IMR-90 (cell line): Measurements from ENCODE around the gene SLC16A4. TPM values are rescaled to one million over a fixed set of nuclear protein-coding genes. Genes with fewer than 3 reads are reported as not detected.
"Not testable (repeated sequence)": the region's sequence is repeated elsewhere in the genome, so short reads cannot be mapped to it uniquely, and the experiment has no call there.

Source experiments
- ATAC-seq: fragments of 200-7000 bp; cut with Tn5 transposase; 2 replicates; pipeline ENCODE4 v1.9.1; 2020; ENCODE audit warnings: low read depth, mild to moderate bottlenecking, moderate library complexity
- BruUV-seq: library from RNA; stranded (reverse); fragments of 400-500 nt; replicated peaks from 2 replicates; lab custom pipeline; 2021; lab: Mats Ljungman, UMichigan
- CTCF ChIA-PET: fragments of 300-600 bp; formaldehyde crosslinking; extraction: SDS; loops from one replicate; lab custom pipeline; 2021; ENCODE audit warnings: antibody characterized with exemption; lab: Yijun Ruan, JAX
- POLR2A ChIA-PET: fragments of 300-600 bp; sonication (Branson Sonifier 250); formaldehyde crosslinking; loops from one replicate; lab custom pipeline; 2022; ENCODE audit warnings: antibody characterized with exemption; ENCODE audit not compliant: unreplicated experiment; lab: Charles Lee
- DNase-seq: peaks from one replicate; pipeline ENCODE4 v3.0.0; 2013
- H2AFZ ChIP-seq: replicated peaks from 2 replicates; pipeline ENCODE3; 2013; ENCODE audit warnings: low read length, mild to moderate bottlenecking; ENCODE audit not compliant: poor library complexity
- H2AK5ac ChIP-seq: 2 replicates; pipeline ENCODE4 v1.6.1; 2013; ENCODE audit warnings: low read depth, low read length, inconsistent platforms
- H2AK9ac ChIP-seq: replicated peaks from 2 replicates; pipeline ENCODE3; 2013; ENCODE audit warnings: mild to moderate bottlenecking, low read depth, low read length, moderate library complexity; ENCODE audit not compliant: poor library complexity
- H2BK120ac ChIP-seq: 2 replicates; pipeline ENCODE4 v1.6.1; 2013; ENCODE audit warnings: low read depth, low read length, inconsistent platforms
- H2BK15ac ChIP-seq: 3 replicates; pipeline ENCODE4 v1.6.1; 2013; ENCODE audit warnings: low read depth, low read length, inconsistent platforms
- H2BK20ac ChIP-seq: 2 replicates; pipeline ENCODE4 v1.6.1; 2013; ENCODE audit warnings: low read depth, mild to moderate bottlenecking, inconsistent platforms, low read length, moderate library complexity
- H2BK5ac ChIP-seq: 2 replicates; pipeline ENCODE4 v1.6.1; 2013; ENCODE audit warnings: mild to moderate bottlenecking, low read depth, low read length, inconsistent platforms; ENCODE audit not compliant: poor library complexity, severe bottlenecking
- H3K14ac ChIP-seq: replicated peaks from 2 replicates; pipeline ENCODE4 v1.6.1; 2013; ENCODE audit warnings: low read depth, low read length, inconsistent platforms
- H3K18ac ChIP-seq: 2 replicates; pipeline ENCODE4 v1.6.1; 2013; ENCODE audit warnings: low read depth, low read length, control low read depth
- H3K23ac ChIP-seq: 2 replicates; pipeline ENCODE4 v1.6.1; 2013; ENCODE audit warnings: low read depth, low read length, inconsistent platforms
- H3K27ac ChIP-seq: 2 replicates; pipeline ENCODE4 v1.5.1; 2013; ENCODE audit warnings: mild to moderate bottlenecking, control low read depth, low read length; ENCODE audit not compliant: insufficient read depth
- H3K27me3 ChIP-seq: 2 replicates; pipeline ENCODE4 v1.6.1; 2013; ENCODE audit warnings: low read length; ENCODE audit not compliant: control insufficient read depth, insufficient read depth
- H3K36me3 ChIP-seq: 2 replicates; pipeline ENCODE4 v1.6.1; 2013; ENCODE audit warnings: low read length, mixed read lengths; ENCODE audit not compliant: control insufficient read depth, insufficient read depth
- H3K4ac ChIP-seq: 2 replicates; pipeline ENCODE4 v1.6.1; 2013; ENCODE audit warnings: low read depth, low read length, inconsistent platforms
- H3K4me1 ChIP-seq: 2 replicates; pipeline ENCODE4 v1.6.1; 2013; ENCODE audit warnings: low read length, mixed read lengths; ENCODE audit not compliant: control insufficient read depth, insufficient read depth
- H3K4me2 ChIP-seq: 2 replicates; pipeline ENCODE4 v1.6.1; 2013; ENCODE audit warnings: low read depth, mild to moderate bottlenecking, control low read depth, low read length, moderate library complexity
- H3K4me3 ChIP-seq: 2 replicates; pipeline ENCODE4 v1.5.1; 2013; ENCODE audit warnings: low read depth, mild to moderate bottlenecking, control low read depth, low read length, moderate library complexity; ENCODE audit not compliant: insufficient read depth
- H3K56ac ChIP-seq: 2 replicates; pipeline ENCODE4 v1.6.1; 2013; ENCODE audit warnings: low read length, inconsistent platforms; ENCODE audit not compliant: insufficient read depth; ENCODE audit errors: extremely low read depth
- H3K79me1 ChIP-seq, 2 experiments: 2 replicates each; pipeline ENCODE4 v1.6.1; 2013; ENCODE audit warnings: low read length in 2 of 2, inconsistent platforms in 1 of 2, low read depth in 1 of 2
- H3K9ac ChIP-seq: 2 replicates; pipeline ENCODE4 v1.6.1; 2013; ENCODE audit warnings: low read depth, low read length, control low read depth
- H3K9me1 ChIP-seq: 2 replicates; pipeline ENCODE4 v1.6.1; 2013; ENCODE audit warnings: low read length, inconsistent platforms; ENCODE audit not compliant: insufficient read depth
- H3K9me3 ChIP-seq: 2 replicates; pipeline ENCODE4 v1.6.1; 2013; ENCODE audit warnings: low read length; ENCODE audit not compliant: control insufficient read depth, insufficient read depth
- H4K20me1 ChIP-seq: 2 replicates; pipeline ENCODE4 v1.6.1; 2013; ENCODE audit warnings: low read length, inconsistent platforms; ENCODE audit not compliant: insufficient read depth
- H4K5ac ChIP-seq: 2 replicates; pipeline ENCODE4 v1.6.1; 2013; ENCODE audit warnings: mild to moderate bottlenecking, low read depth, low read length, control low read depth
- H4K8ac ChIP-seq, 2 experiments: 2 replicates each; pipeline ENCODE4 v1.6.1; 2013; ENCODE audit warnings: low read depth in 2 of 2, low read length in 2 of 2, control low read depth in 1 of 2, inconsistent platforms in 1 of 2
- H4K91ac ChIP-seq: 2 replicates; pipeline ENCODE4 v1.6.1; 2013; ENCODE audit warnings: low read depth, low read length, inconsistent platforms; ENCODE audit not compliant: insufficient read depth
- WGBS, 2 experiments: methylation state at CpG; one replicate each; pipeline versions ENCODE4 v1.1.5 to v1.1.7; 2013; ENCODE audit warnings: missing lambda C conversion rate in 2 of 2; ENCODE audit not compliant: insufficient read length in 1 of 2; ENCODE audit errors: extremely low coverage in 2 of 2; 5-methylcytosine and 5-hydroxymethylcytosine counted together
- dilution Hi-C: fragments of 300-500 bp; cut with HindIII; formaldehyde crosslinking; loops from one replicate; pipeline ENCODE4 v1.14.3; 2018; ENCODE audit warnings: low sequenced_read_pairs; ENCODE audit not compliant: unreplicated experiment
- in situ Hi-C: fragments of 300-500 bp; cut with MboI; formaldehyde crosslinking; loops from 3 replicates; pipeline ENCODE4 v1.14.3; 2019; ENCODE audit warnings: low sequenced_read_pairs, inconsistent platforms, mixed read lengths
- intact Hi-C: fragments of 100-400 bp; cut with micrococcal nuclease; formaldehyde crosslinking; loops from 2 replicates; pipeline ENCODE4 v1.10.0; 2022
- polyA plus RNA-seq, 3 experiments: library from polyadenylated mRNA; depleted of rRNA; stranded (reverse); fragments of >200 nt; gene quantifications; 2 replicates each; pipeline ENCODE4 v1.2.3, GENCODE V29; 2012; ENCODE audit warnings: low replicate concordance in 1 of 3
- total RNA-seq: library from RNA; depleted of rRNA; stranded (reverse); fragments of >200 nt; gene quantifications from 2 replicates; pipeline ENCODE4 v1.2.3, GENCODE V29; 2012

Gene SLC16A4
- total and polyA plus RNA-seq, 2 of the 4 experiments (the other 2 are of a cell fraction) = 27.7 to 65.2 TPM

- H2BK15ac ChIP-seq, H4K5ac ChIP-seq, H3K79me1 ChIP-seq, H2AFZ ChIP-seq, DNase-seq, in situ Hi-C loops, H2AK5ac ChIP-seq, H2AK9ac ChIP-seq, H3K9me3 ChIP-seq, H3K18ac ChIP-seq, H2BK5ac ChIP-seq, H3K23ac ChIP-seq, H3K4ac ChIP-seq, intact Hi-C loops, H3K9me1 ChIP-seq, CTCF ChIA-PET, H3K27ac ChIP-seq, H4K20me1 ChIP-seq, H3K4me2 ChIP-seq, ATAC-seq, H3K9ac ChIP-seq, POLR2A ChIA-PET, H4K8ac ChIP-seq, H3K56ac ChIP-seq, dilution Hi-C loops, H2BK20ac ChIP-seq, BruUV-seq, H3K36me3 ChIP-seq, H2BK120ac ChIP-seq, H3K14ac ChIP-seq, H3K4me3 ChIP-seq, H4K91ac ChIP-seq, H3K4me1 ChIP-seq: not testable (repeated sequence)
- H3K27me3 ChIP-seq = peaks cover 30% of the 10 kb centered on the region
- WGBS, 2 experiments = 70% methylated on average over 2 of the region's 9 CpGs; no CpG with 5 or more reads in 1 of the 2 experiments
These were observed 46.9 kb upstream of the SLC16A4 start for GRCh38 chr1:110437645-110438299.
